ENCODE measurements around the gene STMN1.
"Not testable (repeated sequence)": the region's sequence is repeated elsewhere in the genome, so short reads cannot be mapped to it uniquely, and the experiment has no call there.

STMN1 gene

GRCh38 chr1:25905680-25906643 lies at the start of gene STMN1:
TSS of gene STMN1 (minus strand) at chr1:25906419. CDS start at chr1:25904676, 1,743 bp downstream.
- peak; percentile 96 for DNase-seq

- DNase-seq = no peak
These were observed 49.3 kb upstream of the STMN1 start for GRCh38 chr1:25955553-25955952.

GRCh38 chr1:25954282-25954938 lies 48.2 kb upstream of the STMN1 start:
- DNase-seq = no peak

GRCh38 chr1:25952841-25953401 lies 46.7 kb upstream of the STMN1 start:
- DNase-seq = no peak

- no peak for DNase-seq
These were observed 42.4 kb upstream of the STMN1 start for GRCh38 chr1:25948641-25949040.

GRCh38 chr1:25947027-25947426 lies 40.8 kb upstream of the STMN1 start:
- DNase-seq = no peak

GRCh38 chr1:25945761-25946160 lies 39.5 kb upstream of the STMN1 start:
- no peak for DNase-seq

GRCh38 chr1:25944986-25945385 lies 38.8 kb upstream of the STMN1 start:
- DNase-seq = peak; percentile 5

GRCh38 chr1:25943511-25943910 lies 37.3 kb upstream of the STMN1 start:
- DNase-seq = not testable (repeated sequence)

- DNase-seq = no peak
These were observed 30.7 kb upstream of the STMN1 start for GRCh38 chr1:25936947-25937346.

- no peak for DNase-seq
These were observed 27.5 kb upstream of the STMN1 start for GRCh38 chr1:25933479-25934365.

GRCh38 chr1:25932811-25933400 lies 26.7 kb upstream of the STMN1 start:
- not testable (repeated sequence) for DNase-seq

- no peak for DNase-seq
These were observed 26.1 kb upstream of the STMN1 start for GRCh38 chr1:25932321-25932720.

GRCh38 chr1:25929016-25929415 lies 22.8 kb upstream of the STMN1 start:
- no peak for DNase-seq

- DNase-seq = no peak
These were observed 21.5 kb upstream of the STMN1 start for GRCh38 chr1:25927521-25928265.

- no peak for DNase-seq
These were observed 20.7 kb upstream of the STMN1 start for GRCh38 chr1:25926731-25927496.

- DNase-seq = no peak
These were observed 18.2 kb upstream of the STMN1 start for GRCh38 chr1:25924454-25924853.

- DNase-seq = peak; percentile 17
These were observed 16.8 kb upstream of the STMN1 start for GRCh38 chr1:25922971-25923552.

GRCh38 chr1:25922056-25922970 lies 16.1 kb upstream of the STMN1 start:
- DNase-seq = peak; percentile 44
